Activated naive CD4-positive, alpha-beta T cell treated with anti-CD3 and anti-CD28 coated beads, Interleukin-2, amount 10 ng/mL, durations not matched to agents 7 days and 5 days (primary cell): ENCODE results near the gene MAP3K9.
"Not testable (repeated sequence)": the region's sequence is repeated elsewhere in the genome, so short reads cannot be mapped to it uniquely, and the experiment has no call there.

Experiments
- CTCF ChIA-PET: fragments of 350-600 bp; sonication (Branson Sonifier 250); formaldehyde crosslinking; loops from one replicate; lab custom pipeline; 2021; ENCODE audit warnings: antibody characterized with exemption; lab: Charles Lee
- DNase-seq: peaks from one replicate; pipeline ENCODE4 v3.0.0-alpha.2; 2020
- H3K27ac Mint-ChIP-seq: one replicate; pipeline ENCODE4 v1.8.0; 2021; ENCODE audit warnings: mild to moderate bottlenecking, moderate library complexity, mixed read lengths
- H3K27me3 Mint-ChIP-seq: one replicate; pipeline ENCODE4 v1.8.0; 2021; ENCODE audit warnings: mild to moderate bottlenecking, mixed read lengths
- H3K36me3 Mint-ChIP-seq: one replicate; pipeline ENCODE4 v1.8.0; 2021; ENCODE audit warnings: mixed read lengths
- H3K4me1 Mint-ChIP-seq: one replicate; pipeline ENCODE4 v1.8.0; 2021; ENCODE audit warnings: mixed read lengths
- H3K4me3 Mint-ChIP-seq: one replicate; pipeline ENCODE4 v1.8.0; 2021; ENCODE audit warnings: mild to moderate bottlenecking, moderate library complexity, mixed read lengths
- H3K9me3 Mint-ChIP-seq: one replicate; pipeline ENCODE4 v1.8.0; 2021; ENCODE audit warnings: mixed read lengths

The MAP3K9 gene

GRCh38 chr14:70714055-70714550 is 95.2 kb downstream of the MAP3K9 start:
- H3K9me3 Mint-ChIP-seq: no peaks in the 10 kb centered on the region
- no peak overlapping the region for H3K27ac Mint-ChIP-seq
- CTCF ChIA-PET: interaction anchor here (0.8 to 8.0 kb wide), 16 partner anchors 9 to 121 kb away, joined by 3 to 87 read pairs (median 4); partner anchors contain the start of gene TTC9
- peaks cover 3% of the 10 kb centered on the region for H3K4me1 Mint-ChIP-seq
- no peaks in the 10 kb centered on the region for H3K36me3 Mint-ChIP-seq
- H3K27me3 Mint-ChIP-seq: peaks cover 11% of the 10 kb centered on the region
- peak; percentile 56 for DNase-seq
- H3K4me3 Mint-ChIP-seq: no peak overlapping the region

GRCh38 chr14:70713511-70713916 is 95.8 kb downstream of the MAP3K9 start:
- no peaks in the 10 kb centered on the region for H3K9me3 Mint-ChIP-seq
- CTCF ChIA-PET: interaction anchor here (0.5 to 8.0 kb wide), 17 partner anchors 8 to 393 kb away, joined by 3 to 87 read pairs (median 4); partner anchors contain the start of gene TTC9
- H3K36me3 Mint-ChIP-seq: no peaks in the 10 kb centered on the region
- peaks cover 3% of the 10 kb centered on the region for H3K4me1 Mint-ChIP-seq
- no peak overlapping the region for H3K4me3 Mint-ChIP-seq
- DNase-seq: no peak
- H3K27me3 Mint-ChIP-seq: peaks cover 11% of the 10 kb centered on the region
- H3K27ac Mint-ChIP-seq: no peak overlapping the region

GRCh38 chr14:70713096-70713495 is 96.2 kb downstream of the MAP3K9 start:
- no peak for DNase-seq
- Mint-ChIP-seq H3K27me3 (peaks cover 11% of the 10 kb centered on the region), H3K27ac (no peak overlapping the region), H3K4me1 (peaks cover 3% of the 10 kb centered on the region), H3K36me3 (no peaks in the 10 kb centered on the region), H3K9me3 (no peaks in the 10 kb centered on the region), H3K4me3 (no peak overlapping the region)
- CTCF ChIA-PET: interaction anchor here (0.5 to 8.0 kb wide), 17 partner anchors 9 to 393 kb away, joined by 3 to 87 read pairs (median 4); partner anchors contain the start of gene TTC9

- DNase-seq: no peak
- peaks cover 3% of the 10 kb centered on the region for H3K4me1 Mint-ChIP-seq
- CTCF ChIA-PET: interaction anchor here (1.2 to 8.0 kb wide), 2 partner anchors 46 to 89 kb away, joined by 3 to 87 read pairs; no protein-coding TSS in a partner anchor
- no peak overlapping the region for H3K27ac Mint-ChIP-seq
- H3K36me3 Mint-ChIP-seq: no peaks in the 10 kb centered on the region
- H3K4me3 Mint-ChIP-seq: no peak overlapping the region
- peaks cover 7% of the 10 kb centered on the region for H3K27me3 Mint-ChIP-seq
- H3K9me3 Mint-ChIP-seq: no peaks in the 10 kb centered on the region
Measured at GRCh38 chr14:70711451-70711850, 97.9 kb downstream of the MAP3K9 start.

- Mint-ChIP-seq H3K27ac (no peak overlapping the region), H3K4me1 (peaks cover 3% of the 10 kb centered on the region), H3K9me3 (no peaks in the 10 kb centered on the region), H3K27me3 (peaks cover 5% of the 10 kb centered on the region), H3K4me3 (no peak overlapping the region), H3K36me3 (no peaks in the 10 kb centered on the region)
- no peak for DNase-seq
- CTCF ChIA-PET: interaction anchor here (1.4 to 8.0 kb wide), 3 partner anchors 74 to 107 kb away, joined by 3 to 87 read pairs (median 4); no protein-coding TSS in a partner anchor
Measured at GRCh38 chr14:70709726-70710382, 99.5 kb downstream of the MAP3K9 start.

GRCh38 chr14:70708717-70709570 is 100.4 kb downstream of the MAP3K9 start:
- Mint-ChIP-seq H3K9me3 (no peaks in the 10 kb centered on the region), H3K36me3 (no peaks in the 10 kb centered on the region), H3K27me3 (peaks cover 5% of the 10 kb centered on the region), H3K4me1 (peaks cover 1% of the 10 kb centered on the region), H3K27ac (no peak overlapping the region), H3K4me3 (no peak overlapping the region)
- no peak for DNase-seq
- CTCF ChIA-PET: interaction anchor here (0.8 to 8.0 kb wide), 5 partner anchors 11 to 88 kb away, joined by 3 to 87 read pairs (median 4); no protein-coding TSS in a partner anchor

GRCh38 chr14:70707138-70708038 is 101.9 kb downstream of the MAP3K9 start:
- Mint-ChIP-seq H3K27me3 (peaks cover 5% of the 10 kb centered on the region), H3K4me1 (no peaks in the 10 kb centered on the region), H3K4me3 (no peak overlapping the region), H3K9me3 (no peaks in the 10 kb centered on the region), H3K27ac (no peak overlapping the region), H3K36me3 (no peaks in the 10 kb centered on the region)
- CTCF ChIA-PET: interaction anchor here (1.4 to 2.0 kb wide), 2 partner anchors 12 to 84 kb away, joined by 4 to 8 read pairs; no protein-coding TSS in a partner anchor
- no peak for DNase-seq

- Mint-ChIP-seq H3K9me3 (no peaks in the 10 kb centered on the region), H3K27me3 (peaks cover 5% of the 10 kb centered on the region), H3K4me1 (no peaks in the 10 kb centered on the region), H3K36me3 (no peaks in the 10 kb centered on the region), H3K27ac (no peak overlapping the region), H3K4me3 (no peak overlapping the region)
- DNase-seq: no peak
- CTCF ChIA-PET: interaction anchor here (0.6 to 1.5 kb wide), 3 partner anchors 10 to 85 kb away, joined by 3 to 7 read pairs (median 5); no protein-coding TSS in a partner anchor
Measured at GRCh38 chr14:70706177-70706576, 103.1 kb downstream of the MAP3K9 start.

- Mint-ChIP-seq H3K4me1 (no peaks in the 10 kb centered on the region), H3K9me3 (no peaks in the 10 kb centered on the region), H3K27me3 (peaks cover 8% of the 10 kb centered on the region), H3K4me3 (no peak overlapping the region), H3K36me3 (no peaks in the 10 kb centered on the region), H3K27ac (no peak overlapping the region)
- no peak for DNase-seq
- CTCF ChIA-PET: interaction anchor here (1.3 to 1.5 kb wide), 2 partner anchors 9 to 82 kb away, joined by 4 to 7 read pairs; no protein-coding TSS in a partner anchor
Measured at GRCh38 chr14:70704960-70705359, 104.4 kb downstream of the MAP3K9 start.

- DNase-seq, H3K27ac Mint-ChIP-seq, H3K9me3 Mint-ChIP-seq, H3K4me1 Mint-ChIP-seq, H3K36me3 Mint-ChIP-seq, H3K4me3 Mint-ChIP-seq: not testable (repeated sequence)
- peaks cover 13% of the 10 kb centered on the region for H3K27me3 Mint-ChIP-seq
- CTCF ChIA-PET: interaction anchor here (0.6 kb wide), 2 partner anchors 30 to 441 kb away, joined by 3 to 5 read pairs; no protein-coding TSS in a partner anchor
Measured at GRCh38 chr14:70703621-70704168, 105.6 kb downstream of the MAP3K9 start.

- DNase-seq: no peak
- no peaks in the 10 kb centered on the region for H3K4me1 Mint-ChIP-seq
- no peak overlapping the region for H3K4me3 Mint-ChIP-seq
- no peaks in the 10 kb centered on the region for H3K9me3 Mint-ChIP-seq
- peaks cover 15% of the 10 kb centered on the region for H3K27me3 Mint-ChIP-seq
- no peak overlapping the region for H3K27ac Mint-ChIP-seq
- CTCF ChIA-PET: interaction anchor here (1.0 kb wide), 1 partner anchor 11 kb away, joined by 5 read pairs; no protein-coding TSS in a partner anchor
- H3K36me3 Mint-ChIP-seq: no peaks in the 10 kb centered on the region
Measured at GRCh38 chr14:70702161-70702560, 107.2 kb downstream of the MAP3K9 start.

GRCh38 chr14:70701610-70702009 is 107.7 kb downstream of the MAP3K9 start:
- no peaks in the 10 kb centered on the region for H3K9me3 Mint-ChIP-seq
- no peaks in the 10 kb centered on the region for H3K36me3 Mint-ChIP-seq
- H3K4me3 Mint-ChIP-seq: no peak overlapping the region
- DNase-seq: no peak
- H3K27me3 Mint-ChIP-seq: peaks cover 15% of the 10 kb centered on the region
- H3K4me1 Mint-ChIP-seq: no peaks in the 10 kb centered on the region
- CTCF ChIA-PET: interaction anchor here (0.6 to 1.0 kb wide), 2 partner anchors 12 to 22 kb away, joined by 3 to 5 read pairs; no protein-coding TSS in a partner anchor
- no peak overlapping the region for H3K27ac Mint-ChIP-seq
